SK-MEL-5 (cell line): ENCODE results near the gene RAB3A. TPM values are rescaled to one million over a fixed set of nuclear protein-coding genes. Genes with fewer than 3 reads are reported as not detected.
A peak's percentile ranks its signal among the peaks of the same experiment; 100 is the strongest.

Experiments used
- DNase-seq: peaks from one replicate; pipeline ENCODE4 v3.0.0-alpha.2; 2016; ENCODE audit warnings: low read depth, low spot score
- in situ Hi-C: cut with HindIII; loops from 2 replicates; pipeline ENCODE4 v1.10.0; 2016; ENCODE audit warnings: low sequenced_read_pairs, high pct_unique_total_duplicates, low pct_unique_long_range_greater_than_20kb
- total RNA-seq: library from RNA; depleted of rRNA; stranded (reverse); fragments of >200 nt; shearing (Covaris generic); gene quantifications from 2 replicates; pipeline ENCODE4 v1.2.3, GENCODE V29; 2014

Gene RAB3A
- total RNA-seq, 1 experiment from 2014 or later: 7.9 TPM

GRCh38 chr19:18179957-18180356 lies 23.9 kb downstream of the RAB3A start:
- no peak for DNase-seq
- in situ Hi-C loops: no loop called here

GRCh38 chr19:18176367-18177310 lies 27.2 kb downstream of the RAB3A start:
- DNase-seq: no peak
- in situ Hi-C loops: no loop called here

GRCh38 chr19:18174983-18175382 lies 28.9 kb downstream of the RAB3A start:
- in situ Hi-C loops: no loop called here
- no peak for DNase-seq

DNA sequence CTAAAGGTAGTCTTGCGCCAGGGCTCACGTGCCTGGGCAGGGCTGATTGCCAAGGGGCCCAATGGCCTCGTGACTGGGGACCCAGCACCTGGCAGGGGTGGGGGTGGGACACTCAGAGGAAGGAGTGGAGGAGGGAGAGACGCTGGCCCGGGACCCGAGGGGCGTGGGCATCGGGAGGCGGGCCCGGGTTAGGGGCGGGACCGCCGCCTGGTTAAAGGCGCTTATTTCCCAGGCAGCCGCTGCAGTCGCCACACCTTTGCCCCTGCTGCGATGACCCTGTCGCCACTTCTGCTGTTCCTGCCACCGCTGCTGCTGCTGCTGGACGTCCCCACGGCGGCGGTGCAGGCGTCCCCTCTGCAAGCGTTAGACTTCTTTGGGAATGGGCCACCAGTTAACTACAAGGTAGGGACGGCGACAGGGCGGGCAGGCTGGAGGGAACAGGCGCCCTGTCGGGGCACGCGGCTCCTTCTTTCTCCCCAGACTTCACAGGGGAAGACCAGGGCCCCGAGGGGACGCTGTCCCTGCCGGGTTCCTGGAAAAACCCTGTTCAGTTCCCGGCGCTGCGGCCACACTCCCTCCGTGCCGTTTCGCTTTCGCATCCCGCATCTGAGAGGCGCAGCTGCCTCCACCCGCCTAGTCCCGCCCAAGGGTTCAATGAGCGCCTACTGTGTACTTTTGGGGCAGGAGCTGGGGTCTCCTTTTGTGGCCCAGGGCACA lies 30.1 kb downstream of the RAB3A start, which contains the start of gene IFI30:
TSS of gene IFI30 (plus strand) at position 242 of the 717 bp plus-strand sequence. CDS start at position 271, 29 bp downstream.
- peak; percentile 43 for DNase-seq
- in situ Hi-C loops: no loop called here

DNA sequence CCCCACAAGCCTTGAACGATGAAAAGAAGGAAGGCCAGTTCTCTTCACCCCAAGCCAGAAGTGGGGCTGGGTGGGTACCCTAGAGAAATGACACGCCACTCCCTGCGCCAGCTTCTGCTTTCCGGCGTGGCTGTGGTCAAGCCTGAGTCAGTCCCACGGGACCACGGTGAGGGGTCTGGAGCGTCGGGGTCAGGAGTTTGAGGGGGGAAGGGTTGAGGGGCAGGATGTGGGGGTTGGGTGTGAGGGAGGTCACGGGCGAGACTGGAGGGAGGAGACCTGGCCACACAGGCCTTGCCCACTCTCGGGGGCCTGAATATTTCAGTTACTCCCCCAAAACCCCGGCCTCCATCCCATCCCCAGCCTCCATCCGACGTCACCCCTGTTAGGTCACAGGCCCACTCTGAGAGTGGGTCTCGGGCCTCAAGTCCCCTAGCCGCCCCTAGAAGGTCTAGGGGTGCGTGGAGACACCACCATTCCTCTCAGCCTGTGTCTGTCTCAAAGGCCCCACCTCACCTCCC lies 30.7 kb downstream of the RAB3A start:
- no peak for DNase-seq
- in situ Hi-C loops: no loop called here

DNA sequence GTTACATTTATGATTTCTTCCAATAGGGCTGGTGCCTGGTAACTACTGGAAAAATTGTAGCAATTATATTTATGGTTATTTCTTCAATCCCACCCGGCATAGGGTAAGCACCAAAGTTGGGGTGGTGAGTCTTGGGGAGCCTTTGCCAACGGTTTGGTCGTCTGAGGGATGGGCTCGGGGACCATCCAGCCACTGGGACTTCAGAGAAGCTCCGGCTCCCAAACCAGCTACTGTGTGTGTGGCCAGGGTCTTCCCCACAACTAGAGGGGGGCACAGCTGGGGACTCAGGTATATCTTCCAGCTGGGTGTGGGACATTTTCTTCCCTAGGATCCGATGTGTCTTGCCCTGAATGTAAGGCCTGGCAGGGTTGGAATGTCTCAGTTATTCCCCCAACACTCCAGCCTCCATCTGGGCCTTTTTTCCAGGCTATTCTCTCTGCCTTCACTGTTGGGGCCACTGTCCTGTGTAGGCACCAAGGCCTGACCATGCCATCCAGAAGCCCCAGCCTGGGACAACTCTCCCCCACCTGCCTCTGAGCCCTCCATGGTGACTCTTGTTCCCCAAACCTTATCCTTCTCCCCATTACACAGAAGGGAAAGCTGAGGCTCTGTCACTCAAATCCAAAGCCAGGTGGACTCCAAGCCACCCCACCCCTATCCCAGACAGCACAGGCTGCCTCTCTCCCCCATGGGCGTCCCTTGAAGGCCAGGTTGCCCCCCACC lies 31.4 kb downstream of the RAB3A start:
- in situ Hi-C loops: no loop called here

DNA sequence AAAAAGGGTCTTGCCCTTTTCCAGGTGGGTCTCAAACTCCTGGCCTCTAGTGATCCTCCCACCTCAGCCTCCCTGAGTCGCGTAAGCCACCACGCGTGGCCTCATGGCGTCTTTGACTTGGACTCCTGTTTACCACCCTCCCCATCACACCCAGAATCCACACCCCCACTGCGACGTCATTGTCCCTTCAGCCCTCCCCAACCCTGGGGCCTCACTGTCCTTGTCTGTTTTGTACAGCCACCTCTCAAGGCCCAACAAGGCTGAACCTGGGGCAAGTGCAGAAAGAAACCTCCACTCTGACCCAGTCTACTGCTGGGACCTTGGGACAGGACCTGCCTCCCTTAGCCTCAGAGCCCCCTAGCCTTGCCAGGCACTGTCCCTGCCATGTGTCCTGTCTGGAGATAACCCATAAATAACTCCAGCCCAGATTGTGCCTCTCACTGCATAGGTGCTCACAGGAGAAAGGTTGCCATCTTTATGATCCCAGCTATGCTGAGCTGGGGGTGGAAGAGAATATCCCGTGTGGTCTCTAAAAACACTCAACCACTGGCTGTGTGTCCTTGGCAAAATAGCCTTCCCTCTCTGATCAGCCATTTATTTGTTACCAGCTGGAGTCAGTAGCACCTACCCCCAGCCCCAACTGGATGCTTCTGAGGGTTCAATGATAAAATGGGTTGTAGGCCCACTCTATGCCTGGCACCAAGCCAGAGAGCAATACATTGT lies 32.1 kb downstream of the RAB3A start:
- no peak for DNase-seq
- in situ Hi-C loops: no loop called here

More for the DNA sequence above, 31.4 kb downstream of the RAB3A start:
- DNase-seq: no peak

DNA sequence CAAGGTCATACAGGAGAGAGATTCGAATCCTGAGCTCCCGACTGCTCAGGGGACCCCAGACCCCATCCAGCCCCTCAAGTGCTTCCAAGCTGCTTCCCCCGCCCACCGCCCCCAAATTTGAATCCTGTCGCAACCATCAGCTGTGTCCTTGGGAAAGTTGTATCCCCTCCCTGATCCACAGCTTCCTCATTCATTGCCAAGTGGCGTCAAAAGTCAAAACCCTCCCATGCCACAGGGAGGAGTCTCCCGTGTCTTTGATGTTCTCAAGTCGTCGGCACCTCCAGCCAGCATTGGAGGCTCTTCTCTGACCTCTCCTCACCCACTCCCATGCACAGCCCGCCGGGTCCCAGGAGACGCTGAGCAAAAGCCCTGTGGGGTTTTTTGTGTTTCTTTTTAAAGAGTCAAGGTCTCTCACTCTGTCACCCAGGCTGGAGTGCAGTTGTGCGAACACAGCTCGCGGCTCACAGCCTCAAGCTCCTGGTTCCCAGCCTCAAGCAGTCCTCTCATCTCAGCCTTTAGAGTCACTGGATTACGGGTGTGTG lies 33.1 kb downstream of the RAB3A start:
- no peak for DNase-seq
- in situ Hi-C loops: no loop called here

DNA sequence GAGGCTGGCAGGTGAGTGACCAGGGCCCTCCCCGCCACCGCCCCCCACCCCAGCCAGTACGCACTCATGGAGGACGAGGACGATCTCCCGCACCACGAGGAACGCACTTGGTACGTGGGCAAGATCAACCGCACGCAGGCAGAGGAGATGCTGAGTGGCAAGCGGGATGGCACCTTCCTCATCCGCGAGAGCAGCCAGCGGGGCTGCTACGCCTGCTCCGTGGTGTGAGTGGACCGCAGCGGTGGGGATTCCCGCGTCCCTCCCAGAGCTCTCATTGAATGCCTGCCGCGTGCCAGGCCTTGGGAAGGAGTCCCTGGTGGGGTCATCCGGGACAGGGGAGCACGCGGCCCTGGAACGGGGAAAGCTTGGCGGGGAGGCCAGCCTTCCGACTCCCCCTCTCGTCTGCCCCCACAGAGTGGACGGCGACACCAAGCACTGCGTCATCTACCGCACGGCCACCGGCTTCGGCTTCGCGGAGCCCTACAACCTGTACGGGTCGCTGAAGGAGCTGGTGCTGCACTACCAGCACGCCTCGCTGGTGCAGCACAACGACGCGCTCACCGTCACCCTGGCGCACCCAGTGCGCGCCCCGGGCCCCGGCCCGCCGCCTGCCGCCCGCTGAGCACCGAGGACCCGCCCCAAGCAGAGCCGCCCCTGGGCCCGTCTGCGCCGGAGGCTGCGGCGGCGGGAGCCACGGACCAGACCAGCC lies 35.0 kb downstream of the RAB3A start:
- DNase-seq: no peak
- in situ Hi-C loops: no loop called here

- peak; percentile 48 for DNase-seq
- in situ Hi-C loops: no loop called here
These were observed 35.7 kb downstream of the RAB3A start for GRCh38 chr19:18167975-18168645.

DNA sequence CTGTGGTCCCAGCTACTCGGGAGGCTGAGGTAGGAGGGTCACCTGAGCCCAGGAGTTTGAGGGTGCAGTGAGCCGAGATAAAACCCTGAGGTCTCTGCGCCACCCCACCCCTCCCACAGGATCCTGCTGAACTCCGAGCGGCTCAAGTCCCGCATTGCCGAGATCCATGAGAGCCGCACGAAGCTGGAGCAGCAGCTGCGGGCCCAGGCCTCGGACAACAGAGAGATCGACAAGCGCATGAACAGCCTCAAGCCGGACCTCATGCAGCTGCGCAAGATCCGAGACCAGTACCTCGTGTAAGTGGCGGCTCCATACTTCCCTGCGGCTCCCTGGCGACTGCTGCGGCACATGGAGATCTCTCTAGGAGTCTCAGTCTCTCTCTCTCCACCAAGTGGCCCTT lies 36.8 kb downstream of the RAB3A start:
- in situ Hi-C loops: no loop called here
- no peak for DNase-seq

- no peak for DNase-seq
- in situ Hi-C loops: no loop called here
These were observed 37.9 kb downstream of the RAB3A start for GRCh38 chr19:18165794-18166544.

DNA sequence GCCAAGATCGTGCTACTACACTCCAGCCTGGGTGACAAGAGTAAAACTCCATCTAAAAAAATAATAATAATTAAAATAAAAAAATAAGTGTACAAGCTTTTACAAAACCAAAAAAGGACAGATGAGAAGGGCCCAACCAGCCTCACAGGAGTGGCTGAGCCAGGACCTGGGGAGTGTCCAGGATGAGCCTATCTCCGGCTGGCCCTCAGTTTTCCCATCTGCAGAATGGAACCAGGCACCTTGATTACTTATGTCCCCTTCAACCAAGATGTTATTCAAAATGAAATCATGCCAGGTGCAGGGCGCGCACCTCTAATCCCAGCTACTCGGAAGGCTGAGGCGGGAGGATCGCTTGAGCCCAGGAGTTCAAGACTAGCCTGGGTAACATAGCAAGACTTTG lies 39.8 kb downstream of the RAB3A start:
- DNase-seq: no peak
- in situ Hi-C loops: no loop called here

- DNase-seq: no peak
- in situ Hi-C loops: no loop called here
These were observed 42.2 kb downstream of the RAB3A start for GRCh38 chr19:18161636-18162002.

DNA sequence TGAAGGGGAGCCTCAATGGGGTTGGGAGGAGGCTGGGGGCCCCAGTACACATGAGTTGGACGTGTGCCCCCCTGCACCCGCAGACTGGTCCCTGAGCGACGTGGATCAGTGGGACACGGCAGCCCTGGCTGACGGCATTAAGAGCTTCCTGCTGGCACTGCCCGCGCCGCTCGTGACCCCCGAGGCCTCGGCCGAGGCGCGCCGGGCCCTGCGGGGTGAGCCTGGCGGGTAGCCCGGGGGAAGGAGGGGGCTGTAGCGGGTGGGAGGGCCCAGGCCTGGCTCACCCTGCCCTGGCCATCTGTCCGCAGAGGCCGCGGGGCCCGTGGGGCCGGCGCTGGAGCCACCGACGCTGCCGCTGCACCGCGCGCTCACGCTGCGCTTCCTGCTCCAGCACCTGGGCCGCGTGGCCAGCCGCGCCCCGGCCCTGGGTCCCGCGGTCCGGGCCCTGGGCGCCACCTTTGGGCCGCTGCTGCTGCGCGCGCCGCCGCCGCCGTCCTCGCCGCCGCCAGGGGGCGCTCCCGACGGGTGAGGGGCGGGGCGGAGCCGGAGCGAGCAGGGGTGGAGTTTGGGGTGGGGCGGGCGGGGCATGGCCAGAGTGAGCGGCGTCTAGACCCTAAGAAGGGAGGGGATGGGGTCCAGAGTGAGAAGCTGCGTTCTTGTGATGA lies 42.7 kb downstream of the RAB3A start:
- peak; percentile 54 for DNase-seq
- in situ Hi-C loops: no loop called here
